GM10266 (cell line): ENCODE data around the gene EFCAB5.

Source experiments
- DNase-seq: peaks from one replicate; pipeline ENCODE4 v3.0.0; 2012; ENCODE audit errors: extremely low spot score
- CTCF ChIP-seq: IDR thresholded peaks from 2 replicates; pipeline ENCODE4 v1.5.1; 2012; ENCODE audit warnings: mild to moderate bottlenecking, low read depth; ENCODE audit not compliant: control insufficient read depth, insufficient read depth; ENCODE audit errors: missing control alignments

Gene EFCAB5

GRCh38 chr17:30103921-30104320, 162.5 kb downstream of the EFCAB5 start:
- no peak for DNase-seq
- no peak for TF ChIP-seq CTCF

- DNase-seq = peak; percentile 68
- TF ChIP-seq CTCF = peak; percentile 94
Observed at GRCh38 chr17:30104575-30105339, 163.3 kb downstream of the EFCAB5 start.

- no peak for TF ChIP-seq CTCF
- no peak for DNase-seq
Observed at GRCh38 chr17:30112794-30113193, 171.4 kb downstream of the EFCAB5 start.

GRCh38 chr17:30113213-30113612, 171.8 kb downstream of the EFCAB5 start:
- no peak for TF ChIP-seq CTCF

GRCh38 chr17:30116345-30116660, 174.9 kb downstream of the EFCAB5 start:
- DNase-seq = no peak
- TF ChIP-seq CTCF = no peak

More at GRCh38 chr17:30113213-30113612, 171.8 kb downstream of the EFCAB5 start:
- no peak for DNase-seq

- DNase-seq = peak; percentile 85
- no peak for TF ChIP-seq CTCF
Observed at GRCh38 chr17:30116661-30117551, 175.5 kb downstream of the EFCAB5 start, which contains the start of gene NSRP1. NSRP1 (plus strand) TSS chr17:30116816; CDS start chr17:30116844, 28 bp downstream.
